ENCODE results near the gene B3GNT8.

The B3GNT8 gene

DNA sequence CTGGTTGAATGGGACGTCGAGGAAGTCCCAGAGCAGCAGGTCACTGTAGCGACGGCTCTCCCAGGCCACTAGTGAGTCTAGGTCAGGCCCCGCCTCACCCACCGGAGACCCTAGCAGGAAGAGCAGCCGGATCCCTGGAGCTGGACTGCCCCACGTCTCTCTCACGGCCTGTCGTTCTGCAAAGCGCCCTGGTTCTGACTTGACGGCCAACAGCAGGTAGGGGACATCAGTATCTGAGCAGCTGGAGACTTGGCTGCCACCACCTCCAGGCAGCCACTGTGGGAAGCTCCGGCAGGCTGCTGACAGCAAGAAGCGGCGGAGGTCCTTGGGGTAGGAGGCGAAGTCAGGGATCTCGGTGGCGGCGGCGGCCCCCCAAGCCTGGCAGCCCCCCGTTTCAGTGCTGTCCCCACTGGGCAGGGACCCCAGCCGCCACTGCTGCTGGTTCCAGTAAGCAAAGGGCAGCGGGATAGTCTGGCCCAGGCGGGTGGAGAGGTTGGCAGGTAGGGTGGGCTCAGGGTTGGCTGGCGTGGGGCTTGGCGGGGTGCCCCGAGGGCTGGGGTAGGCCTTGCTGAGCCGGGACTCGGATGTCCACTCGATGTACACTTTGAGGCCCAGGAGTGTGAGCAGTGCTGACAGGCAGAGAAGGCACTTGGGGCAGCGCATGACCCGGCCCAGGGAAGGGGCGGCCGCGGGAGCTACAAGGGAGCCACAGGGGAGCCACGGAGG lies 895 bp downstream of the B3GNT8 start:
- H3K4me3 ChIP-seq (ENCODE audit: low read depth, low read length), result no peak overlapping the region
- TF ChIP-seq, protein P1, sequence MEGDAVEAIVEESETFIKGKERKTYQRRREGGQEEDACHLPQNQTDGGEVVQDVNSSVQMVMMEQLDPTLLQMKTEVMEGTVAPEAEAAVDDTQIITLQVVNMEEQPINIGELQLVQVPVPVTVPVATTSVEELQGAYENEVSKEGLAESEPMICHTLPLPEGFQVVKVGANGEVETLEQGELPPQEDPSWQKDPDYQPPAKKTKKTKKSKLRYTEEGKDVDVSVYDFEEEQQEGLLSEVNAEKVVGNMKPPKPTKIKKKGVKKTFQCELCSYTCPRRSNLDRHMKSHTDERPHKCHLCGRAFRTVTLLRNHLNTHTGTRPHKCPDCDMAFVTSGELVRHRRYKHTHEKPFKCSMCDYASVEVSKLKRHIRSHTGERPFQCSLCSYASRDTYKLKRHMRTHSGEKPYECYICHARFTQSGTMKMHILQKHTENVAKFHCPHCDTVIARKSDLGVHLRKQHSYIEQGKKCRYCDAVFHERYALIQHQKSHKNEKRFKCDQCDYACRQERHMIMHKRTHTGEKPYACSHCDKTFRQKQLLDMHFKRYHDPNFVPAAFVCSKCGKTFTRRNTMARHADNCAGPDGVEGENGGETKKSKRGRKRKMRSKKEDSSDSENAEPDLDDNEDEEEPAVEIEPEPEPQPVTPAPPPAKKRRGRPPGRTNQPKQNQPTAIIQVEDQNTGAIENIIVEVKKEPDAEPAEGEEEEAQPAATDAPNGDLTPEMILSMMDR (IDR thresholded peaks at IDR 0.05; ENCODE audit: low read depth, low read length), result no peak

DNA sequence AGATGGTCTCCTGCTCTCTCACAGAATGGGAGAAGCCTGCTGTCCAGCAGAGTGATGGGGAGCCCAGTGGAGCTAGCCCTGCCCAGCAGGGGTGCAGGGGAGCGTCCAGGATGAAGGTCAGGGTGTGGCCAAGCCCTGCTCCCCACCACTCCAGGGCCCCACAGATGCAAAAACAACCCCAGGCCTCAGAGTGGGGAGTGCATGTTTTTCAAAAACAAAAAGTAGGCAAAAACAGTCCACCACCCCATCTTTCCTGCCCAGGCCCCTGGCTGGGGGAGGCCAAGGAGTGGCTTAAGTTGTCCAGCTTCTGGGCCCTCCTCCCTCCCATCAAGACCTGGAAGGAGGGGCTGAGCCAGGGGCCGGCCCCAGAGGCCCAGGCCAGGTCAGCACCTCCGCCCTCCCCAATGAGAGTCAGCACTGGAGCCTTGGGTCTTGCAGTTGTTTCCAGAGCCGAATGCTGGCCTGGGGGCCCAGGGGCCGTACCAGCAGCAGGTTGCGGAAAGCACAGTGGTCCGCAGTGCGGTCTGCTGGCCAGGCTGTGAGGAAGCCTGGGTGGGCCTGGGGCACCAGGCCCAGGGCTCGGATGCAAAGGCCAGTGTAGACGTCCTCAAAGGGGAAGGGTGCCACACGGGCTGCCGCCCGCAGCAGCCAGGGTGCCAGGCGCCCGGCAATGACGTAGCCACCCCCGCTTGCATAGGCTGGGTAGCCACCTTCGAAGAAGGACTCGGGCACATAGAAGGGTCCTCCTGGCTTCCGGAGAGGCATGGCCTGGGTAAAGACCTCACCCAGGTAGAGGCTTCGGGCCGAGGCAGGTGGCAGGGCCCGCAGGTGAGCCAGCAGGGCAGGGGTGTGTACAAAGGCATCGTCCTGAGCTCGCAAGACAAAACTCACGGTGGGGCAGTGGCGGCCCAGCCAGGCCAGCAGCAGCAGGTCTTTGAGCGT lies 1.7 kb downstream of the B3GNT8 start:
- H3K4me3 ChIP-seq (ENCODE audit: low read depth, low read length), result no peak overlapping the region
- TF ChIP-seq, protein P1 (IDR thresholded peaks at IDR 0.05; ENCODE audit: low read depth, low read length), result no peak

DNA sequence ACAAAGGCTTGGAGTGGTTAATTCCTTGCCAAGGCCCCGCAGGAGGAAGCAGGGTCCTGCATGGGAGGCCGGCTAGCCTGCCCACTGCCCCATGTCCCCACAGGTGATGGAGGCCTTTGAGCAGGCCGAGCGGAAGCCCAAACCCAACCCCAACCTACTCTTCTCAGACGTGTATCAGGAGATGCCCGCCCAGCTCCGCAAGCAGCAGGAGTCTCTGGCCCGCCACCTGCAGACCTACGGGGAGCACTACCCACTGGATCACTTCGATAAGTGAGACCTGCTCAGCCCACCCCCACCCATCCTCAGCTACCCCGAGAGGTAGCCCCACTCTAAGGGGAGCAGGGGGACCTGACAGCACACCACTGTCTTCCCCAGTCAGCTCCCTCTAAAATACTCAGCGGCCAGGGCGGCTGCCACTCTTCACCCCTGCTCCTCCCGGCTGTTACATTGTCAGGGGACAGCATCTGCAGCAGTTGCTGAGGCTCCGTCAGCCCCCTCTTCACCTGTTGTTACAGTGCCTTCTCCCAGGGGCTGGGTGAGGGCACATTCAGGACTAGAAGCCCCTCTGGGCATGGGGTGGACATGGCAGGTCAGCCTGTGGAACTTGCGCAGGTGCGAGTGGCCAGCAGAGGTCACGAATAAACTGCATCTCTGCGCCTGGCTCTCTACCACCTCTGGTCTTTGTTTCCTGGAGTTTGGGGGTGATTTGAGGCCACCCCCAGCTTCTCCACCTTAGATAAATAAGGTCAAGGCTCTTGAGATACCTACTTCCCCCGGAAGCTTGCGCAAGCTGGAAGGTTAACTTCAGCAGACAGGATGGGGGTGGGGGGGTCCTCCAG lies 2.6 kb downstream of the B3GNT8 start:
- TF ChIP-seq, protein P1 (IDR thresholded peaks at IDR 0.05; ENCODE audit: low read depth, low read length), result no peak
- H3K4me3 ChIP-seq (ENCODE audit: low read depth, low read length), result no peak overlapping the region

DNA sequence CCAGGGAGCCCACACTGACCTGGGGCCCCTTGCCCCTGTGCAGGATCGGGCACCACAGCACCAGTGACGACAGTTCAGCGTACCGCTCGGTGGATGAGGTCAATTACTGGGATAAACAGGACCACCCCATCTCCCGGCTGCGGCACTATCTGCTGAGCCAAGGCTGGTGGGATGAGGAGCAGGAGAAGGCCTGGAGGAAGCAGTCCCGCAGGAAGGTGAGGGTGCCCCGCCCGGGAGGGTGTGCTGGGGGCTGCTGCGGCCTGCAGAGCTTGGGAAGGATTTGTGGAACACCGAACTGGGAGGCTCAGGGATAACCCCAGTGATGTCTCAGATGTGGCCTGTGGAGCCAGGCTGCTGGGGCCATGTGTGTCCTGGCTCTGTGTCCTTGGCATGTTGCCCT lies 4.2 kb downstream of the B3GNT8 start:
- H3K4me3 ChIP-seq (ENCODE audit: low read depth, low read length), result no peak overlapping the region
- TF ChIP-seq, protein P1 (IDR thresholded peaks at IDR 0.05; ENCODE audit: low read depth, low read length), result no peak

DNA sequence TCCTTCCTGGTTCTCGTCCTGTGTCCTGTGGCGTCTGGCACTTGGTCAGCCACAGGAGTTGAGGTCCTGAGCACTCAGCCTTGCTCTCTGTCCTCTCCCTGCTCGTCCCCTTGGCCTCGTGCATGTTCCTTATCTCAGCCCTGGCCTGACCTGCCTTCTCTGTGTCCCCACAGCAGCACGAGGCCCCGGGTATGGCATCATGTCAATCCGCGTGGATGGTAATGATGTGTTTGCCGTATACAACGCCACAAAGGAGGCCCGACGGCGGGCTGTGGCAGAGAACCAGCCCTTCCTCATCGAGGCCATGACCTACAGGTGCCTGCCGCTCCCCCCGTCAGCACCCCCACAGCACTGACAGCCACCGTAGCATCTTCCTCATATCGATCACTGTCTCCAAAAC lies 4.7 kb downstream of the B3GNT8 start:
- TF ChIP-seq, protein P1 (IDR thresholded peaks at IDR 0.05; ENCODE audit: low read depth, low read length), result no peak
- H3K4me3 ChIP-seq (ENCODE audit: low read depth, low read length), result no peak overlapping the region

DNA sequence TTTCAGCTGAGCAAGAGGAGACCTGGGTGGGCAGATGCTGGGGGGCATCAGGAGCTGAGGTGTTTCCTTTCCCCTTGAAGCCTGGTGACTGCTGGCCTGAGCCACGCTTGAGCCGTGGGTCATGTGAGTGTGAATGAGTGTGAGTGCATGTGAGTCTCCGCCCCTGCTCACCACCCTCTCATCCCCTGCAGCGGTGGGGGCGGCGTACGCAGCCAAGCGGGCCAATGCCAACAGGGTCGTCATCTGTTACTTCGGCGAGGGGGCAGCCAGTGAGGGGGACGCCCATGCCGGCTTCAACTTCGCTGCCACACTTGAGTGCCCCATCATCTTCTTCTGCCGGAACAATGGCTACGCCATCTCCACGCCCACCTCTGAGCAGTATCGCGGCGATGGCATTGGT lies 5.2 kb downstream of the B3GNT8 start:
- TF ChIP-seq, protein P1 (IDR thresholded peaks at IDR 0.05; ENCODE audit: low read depth, low read length), result no peak
- no peak overlapping the region for H3K4me3 ChIP-seq (ENCODE audit: low read depth, low read length)
